DND-41 (cell line): Measurements from ENCODE around the gene CERS2.

Experiments
- ATAC-seq: fragments of 200-7000 bp; cut with Tn5 transposase; 3 replicates; pipeline ENCODE4 v1.9.1; 2021; ENCODE audit warnings: low read depth; ENCODE audit not compliant: insufficient read depth
- DNase-seq: peaks from one replicate; pipeline ENCODE4 v3.0.0-alpha.2; 2020
- H2AFZ ChIP-seq: 2 replicates; pipeline ENCODE4 v1.6.0; 2012; ENCODE audit warnings: low read depth, low read length
- H3K27ac ChIP-seq: 2 replicates; pipeline ENCODE4 v1.5.1; 2012; ENCODE audit warnings: low read length, inconsistent platforms
- H3K27me3 ChIP-seq: fragments of 200-600 bp; sonication (generic); 2 replicates; pipeline ENCODE4 v1.6.0; 2012; ENCODE audit warnings: low read length, mild to moderate bottlenecking, inconsistent platforms; ENCODE audit not compliant: insufficient read depth, poor library complexity
- H3K36me3 ChIP-seq: 2 replicates; pipeline ENCODE4 v1.5.1; 2012; ENCODE audit warnings: low read length, inconsistent platforms; ENCODE audit not compliant: insufficient read depth
- H3K4me1 ChIP-seq: 2 replicates; pipeline ENCODE4 v1.5.1; 2012; ENCODE audit warnings: mild to moderate bottlenecking, low read length; ENCODE audit not compliant: insufficient read depth
- H3K4me2 ChIP-seq: 2 replicates; pipeline ENCODE4 v1.6.0; 2012; ENCODE audit warnings: mild to moderate bottlenecking, moderate library complexity, low read length, inconsistent platforms; ENCODE audit not compliant: insufficient read depth
- H3K4me3 ChIP-seq, 2 experiments: fragments of 200-600 bp in 1 of 2; shearing (Covaris generic) in 1 of 2; 2 replicates each; pipeline ENCODE4 v1.5.1; 2012 to 2016; ENCODE audit warnings: inconsistent platforms in 2 of 2, low read length in 2 of 2, mild to moderate bottlenecking in 2 of 2, low read depth in 1 of 2, moderate library complexity in 1 of 2
- H3K79me2 ChIP-seq: 2 replicates; pipeline ENCODE4 v1.6.0; 2012; ENCODE audit warnings: low read length, inconsistent platforms; ENCODE audit not compliant: insufficient read depth
- H3K9ac ChIP-seq: 2 replicates; pipeline ENCODE4 v1.6.0; 2012; ENCODE audit warnings: low read depth, mild to moderate bottlenecking, inconsistent platforms, low read length, moderate library complexity
- H3K9me3 ChIP-seq: 2 replicates; pipeline ENCODE4 v1.5.1; 2012; ENCODE audit warnings: low read length, moderate library complexity, mild to moderate bottlenecking, inconsistent platforms; ENCODE audit not compliant: insufficient read depth, severe bottlenecking
- H4K20me1 ChIP-seq: 2 replicates; pipeline ENCODE4 v1.6.0; 2012; ENCODE audit warnings: low read length; ENCODE audit not compliant: insufficient read depth
- CTCF ChIP-seq: IDR thresholded peaks from 2 replicates; pipeline ENCODE4 v1.5.1; 2012; ENCODE audit warnings: borderline replicate concordance, low read length, moderate library complexity, mild to moderate bottlenecking; ENCODE audit not compliant: poor library complexity, severe bottlenecking; ENCODE audit errors: extremely low read depth
- EZH2 ChIP-seq: IDR thresholded peaks from 3 replicates; pipeline ENCODE4 v1.6.1; 2012; ENCODE audit warnings: borderline replicate concordance, low read depth, mild to moderate bottlenecking, moderate library complexity, low read length, inconsistent platforms; ENCODE audit not compliant: severe bottlenecking

Gene CERS2

GRCh38 chr1:150971583-150972416 is 2.8 kb downstream of the CERS2 start:
- DNase-seq, result no peak
- Histone ChIP-seq H3K36me3 (peaks cover 44% of the 10 kb centered on the region), H2AFZ (no peak overlapping the region)

GRCh38 chr1:150970808-150971582 is 3.6 kb downstream of the CERS2 start:
- H3K9me3 ChIP-seq, result no peaks in the 10 kb centered on the region
- H3K36me3 ChIP-seq, result peaks cover 52% of the 10 kb centered on the region
- peaks cover 73% of the 10 kb centered on the region for H3K79me2 ChIP-seq
- H3K4me3 ChIP-seq, result no peak overlapping the region; a peak in 1 of 4 replicates
- no peak for ATAC-seq
- no peak overlapping the region for H2AFZ ChIP-seq
- H3K4me1 ChIP-seq, result peaks cover 41% of the 10 kb centered on the region
- H3K27ac ChIP-seq, result no peak overlapping the region
- H3K27me3 ChIP-seq, result no peaks in the 10 kb centered on the region
- TF ChIP-seq CTCF (no peak), EZH2 (no peak)
- peak overlapping the region; percentile 95; the same call in 1 of the 2 replicates for H3K4me2 ChIP-seq
- no peak for DNase-seq
- H3K9ac ChIP-seq, result no peak overlapping the region
- peaks cover 54% of the 10 kb centered on the region for H4K20me1 ChIP-seq

More at GRCh38 chr1:150971583-150972416, 2.8 kb downstream of the CERS2 start:
- no peaks in the 10 kb centered on the region for H3K27me3 ChIP-seq
- peak overlapping the region; percentile 95 for H3K4me2 ChIP-seq
- peak overlapping the region; percentile 77; the same call in 1 of the 2 replicates for H3K27ac ChIP-seq
- no peaks in the 10 kb centered on the region for H3K9me3 ChIP-seq
- H3K9ac ChIP-seq, result peak overlapping the region; percentile 91
- peak overlapping the region in 1 of 2 experiments; percentile 67; a peak in 2 of 4 replicates for H3K4me3 ChIP-seq
- peaks cover 73% of the 10 kb centered on the region for H3K79me2 ChIP-seq
- ATAC-seq, result 0 out of 3 replicates have a peak, but pooled peaks have one; percentile 10
- peaks cover 41% of the 10 kb centered on the region for H3K4me1 ChIP-seq
- no peak for TF ChIP-seq EZH2
- TF ChIP-seq CTCF, result peak; percentile 39
- peaks cover 54% of the 10 kb centered on the region for H4K20me1 ChIP-seq

- Histone ChIP-seq H3K36me3 (peaks cover 64% of the 10 kb centered on the region), H3K4me1 (peaks cover 35% of the 10 kb centered on the region), H3K4me3 (no peak overlapping the region), H2AFZ (no peak overlapping the region), H4K20me1 (peaks cover 54% of the 10 kb centered on the region), H3K4me2 (no peak overlapping the region), H3K9me3 (no peaks in the 10 kb centered on the region), H3K9ac (no peak overlapping the region), H3K27me3 (no peaks in the 10 kb centered on the region), H3K27ac (no peak overlapping the region), H3K79me2 (peaks cover 65% of the 10 kb centered on the region)
- DNase-seq (no peak), ATAC-seq (no peak)
- TF ChIP-seq CTCF (no peak), EZH2 (no peak)
Observed at GRCh38 chr1:150969626-150970025, 5.0 kb downstream of the CERS2 start.
